ENCODE results near the gene CCL22.

The CCL22 gene

GRCh38 chr16:57360321-57360935 is 1.8 kb downstream of the CCL22 start:
- H3K9me3 ChIP-seq (ENCODE audit: severe bottlenecking): no peaks in the 10 kb centered on the region
- H3K4me3 ChIP-seq (ENCODE audit: severe bottlenecking): no peak overlapping the region
- TF ChIP-seq, protein P1, sequence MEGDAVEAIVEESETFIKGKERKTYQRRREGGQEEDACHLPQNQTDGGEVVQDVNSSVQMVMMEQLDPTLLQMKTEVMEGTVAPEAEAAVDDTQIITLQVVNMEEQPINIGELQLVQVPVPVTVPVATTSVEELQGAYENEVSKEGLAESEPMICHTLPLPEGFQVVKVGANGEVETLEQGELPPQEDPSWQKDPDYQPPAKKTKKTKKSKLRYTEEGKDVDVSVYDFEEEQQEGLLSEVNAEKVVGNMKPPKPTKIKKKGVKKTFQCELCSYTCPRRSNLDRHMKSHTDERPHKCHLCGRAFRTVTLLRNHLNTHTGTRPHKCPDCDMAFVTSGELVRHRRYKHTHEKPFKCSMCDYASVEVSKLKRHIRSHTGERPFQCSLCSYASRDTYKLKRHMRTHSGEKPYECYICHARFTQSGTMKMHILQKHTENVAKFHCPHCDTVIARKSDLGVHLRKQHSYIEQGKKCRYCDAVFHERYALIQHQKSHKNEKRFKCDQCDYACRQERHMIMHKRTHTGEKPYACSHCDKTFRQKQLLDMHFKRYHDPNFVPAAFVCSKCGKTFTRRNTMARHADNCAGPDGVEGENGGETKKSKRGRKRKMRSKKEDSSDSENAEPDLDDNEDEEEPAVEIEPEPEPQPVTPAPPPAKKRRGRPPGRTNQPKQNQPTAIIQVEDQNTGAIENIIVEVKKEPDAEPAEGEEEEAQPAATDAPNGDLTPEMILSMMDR (IDR thresholded peaks at IDR 0.05; ENCODE audit: poor library complexity, severe bottlenecking): no peak
- DNase-seq (ENCODE audit: low spot score): no peak
- no peak overlapping the region for H3K27ac ChIP-seq (ENCODE audit: poor library complexity, severe bottlenecking)
- ATAC-seq (ENCODE audit: low read depth): no peak
- H3K4me1 ChIP-seq (ENCODE audit: insufficient read depth, poor library complexity, severe bottlenecking): peaks cover 5% of the 10 kb centered on the region
- no peaks in the 10 kb centered on the region for H3K36me3 ChIP-seq (ENCODE audit: low read depth)
- H3K27me3 ChIP-seq (ENCODE audit: insufficient read depth, poor library complexity, severe bottlenecking): no peaks in the 10 kb centered on the region

GRCh38 chr16:57361404-57361803 is 2.8 kb downstream of the CCL22 start:
- H3K9me3 ChIP-seq (ENCODE audit: severe bottlenecking): no peaks in the 10 kb centered on the region
- no peaks in the 10 kb centered on the region for H3K36me3 ChIP-seq (ENCODE audit: low read depth)
- peak; percentile 23 for DNase-seq (ENCODE audit: low spot score)
- no peaks in the 10 kb centered on the region for H3K27me3 ChIP-seq (ENCODE audit: insufficient read depth, poor library complexity, severe bottlenecking)
- ATAC-seq (ENCODE audit: low read depth): no peak
- H3K4me1 ChIP-seq (ENCODE audit: insufficient read depth, poor library complexity, severe bottlenecking): peaks cover 5% of the 10 kb centered on the region
- TF ChIP-seq, protein P1 (IDR thresholded peaks at IDR 0.05; ENCODE audit: poor library complexity, severe bottlenecking): no peak
- H3K4me3 ChIP-seq (ENCODE audit: severe bottlenecking): no peak overlapping the region
- no peak overlapping the region for H3K27ac ChIP-seq (ENCODE audit: poor library complexity, severe bottlenecking)

DNA sequence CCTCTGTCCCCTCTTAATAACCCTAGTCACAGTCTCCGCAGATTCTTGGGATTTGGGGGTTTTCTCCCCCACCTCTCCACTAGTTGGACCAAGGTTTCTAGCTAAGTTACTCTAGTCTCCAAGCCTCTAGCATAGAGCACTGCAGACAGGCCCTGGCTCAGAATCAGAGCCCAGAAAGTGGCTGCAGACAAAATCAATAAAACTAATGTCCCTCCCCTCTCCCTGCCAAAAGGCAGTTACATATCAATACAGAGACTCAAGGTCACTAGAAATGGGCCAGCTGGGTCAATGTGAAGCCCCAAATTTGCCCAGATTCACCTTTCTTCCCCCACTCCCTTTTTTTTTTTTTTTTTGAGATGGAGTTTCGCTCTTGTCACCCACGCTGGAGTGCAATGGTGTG is 5.6 kb downstream of the CCL22 start:
- Histone ChIP-seq H3K36me3 (ENCODE audit: low read depth) (no peaks in the 10 kb centered on the region), H3K27ac (ENCODE audit: poor library complexity, severe bottlenecking) (no peak overlapping the region), H3K4me1 (ENCODE audit: insufficient read depth, poor library complexity, severe bottlenecking) (peaks cover 3% of the 10 kb centered on the region), H3K27me3 (ENCODE audit: insufficient read depth, poor library complexity, severe bottlenecking) (no peaks in the 10 kb centered on the region), H3K9me3 (ENCODE audit: severe bottlenecking) (no peaks in the 10 kb centered on the region), H3K4me3 (ENCODE audit: severe bottlenecking) (no peak overlapping the region)
- ATAC-seq (ENCODE audit: low read depth) (no peak), DNase-seq (ENCODE audit: low spot score) (no peak)
- TF ChIP-seq, protein P1 (IDR thresholded peaks at IDR 0.05; ENCODE audit: poor library complexity, severe bottlenecking): no peak

- ATAC-seq (ENCODE audit: low read depth) (no peak), DNase-seq (ENCODE audit: low spot score) (no peak)
- Histone ChIP-seq H3K9me3 (ENCODE audit: severe bottlenecking) (no peaks in the 10 kb centered on the region), H3K36me3 (ENCODE audit: low read depth) (no peaks in the 10 kb centered on the region), H3K27me3 (ENCODE audit: insufficient read depth, poor library complexity, severe bottlenecking) (no peaks in the 10 kb centered on the region), H3K4me1 (ENCODE audit: insufficient read depth, poor library complexity, severe bottlenecking) (peaks cover 3% of the 10 kb centered on the region), H3K4me3 (ENCODE audit: severe bottlenecking) (no peak overlapping the region), H3K27ac (ENCODE audit: poor library complexity, severe bottlenecking) (no peak overlapping the region)
- TF ChIP-seq, protein P1 (IDR thresholded peaks at IDR 0.05; ENCODE audit: poor library complexity, severe bottlenecking): no peak
Observed at GRCh38 chr16:57366544-57367040, 8.0 kb downstream of the CCL22 start.

DNA sequence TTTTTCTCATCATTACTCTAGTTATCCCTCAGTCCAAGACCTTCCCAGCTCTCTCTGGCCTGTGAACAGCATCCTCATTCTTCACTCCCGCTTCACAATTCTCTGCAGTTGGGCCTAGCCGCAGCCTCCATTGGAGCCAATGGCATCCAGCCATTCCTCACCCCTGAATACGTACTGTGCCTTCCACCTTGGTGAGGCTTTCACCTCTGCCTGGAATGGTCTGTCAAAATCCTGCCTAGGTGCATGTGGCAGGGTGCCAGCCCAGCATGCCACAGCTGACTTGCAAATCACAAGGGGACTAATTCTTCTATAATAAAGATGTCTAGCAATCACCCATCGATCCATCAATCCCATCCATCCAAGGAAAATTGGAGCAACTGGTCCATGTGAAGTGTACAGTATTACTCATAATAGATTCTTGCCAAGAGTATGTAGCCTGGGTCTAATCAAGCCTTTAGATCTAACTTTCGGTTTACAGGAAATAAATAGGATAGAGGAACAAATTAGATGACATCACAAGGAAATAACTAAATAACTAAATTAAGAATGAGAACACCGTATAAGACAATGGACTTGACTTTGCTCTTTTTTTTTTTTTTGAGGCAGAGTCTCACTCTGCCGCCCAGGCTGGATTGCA is 8.7 kb downstream of the CCL22 start:
- peaks cover 3% of the 10 kb centered on the region for H3K4me1 ChIP-seq (ENCODE audit: insufficient read depth, poor library complexity, severe bottlenecking)
- H3K27me3 ChIP-seq (ENCODE audit: insufficient read depth, poor library complexity, severe bottlenecking): no peaks in the 10 kb centered on the region
- DNase-seq (ENCODE audit: low spot score) (peak; percentile 19), ATAC-seq (ENCODE audit: low read depth) (peak; percentile 60)
- H3K27ac ChIP-seq (ENCODE audit: poor library complexity, severe bottlenecking): no peak overlapping the region
- no peaks in the 10 kb centered on the region for H3K36me3 ChIP-seq (ENCODE audit: low read depth)
- no peaks in the 10 kb centered on the region for H3K9me3 ChIP-seq (ENCODE audit: severe bottlenecking)
- TF ChIP-seq, protein P1 (IDR thresholded peaks at IDR 0.05; ENCODE audit: poor library complexity, severe bottlenecking): no peak
- no peak overlapping the region for H3K4me3 ChIP-seq (ENCODE audit: severe bottlenecking)

Data from RWPE2 (cell line).